ENCODE results near the gene CACNG4.

The CACNG4 gene

DNA sequence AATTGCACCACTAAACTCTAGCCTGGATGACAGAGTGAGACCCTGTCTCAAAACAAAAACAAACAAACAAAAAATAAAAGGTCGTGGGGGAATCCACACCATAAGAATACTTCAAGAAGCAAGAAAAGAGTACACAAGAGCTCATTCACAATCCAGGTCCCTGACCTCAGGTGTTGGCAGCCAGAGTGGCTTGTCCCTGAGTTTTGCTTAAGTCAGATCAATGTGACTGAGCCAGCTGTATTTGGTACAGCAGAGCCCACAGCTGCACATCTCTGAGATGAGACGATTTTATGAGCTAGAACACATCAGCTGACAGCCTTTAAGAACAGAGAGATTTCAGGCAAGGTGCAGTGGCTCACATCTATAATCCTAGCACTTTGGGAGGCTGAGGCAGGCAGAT, 102.2 kb downstream of the CACNG4 start:
- DNase-seq (ENCODE audit: low read depth) = no peak

DNA sequence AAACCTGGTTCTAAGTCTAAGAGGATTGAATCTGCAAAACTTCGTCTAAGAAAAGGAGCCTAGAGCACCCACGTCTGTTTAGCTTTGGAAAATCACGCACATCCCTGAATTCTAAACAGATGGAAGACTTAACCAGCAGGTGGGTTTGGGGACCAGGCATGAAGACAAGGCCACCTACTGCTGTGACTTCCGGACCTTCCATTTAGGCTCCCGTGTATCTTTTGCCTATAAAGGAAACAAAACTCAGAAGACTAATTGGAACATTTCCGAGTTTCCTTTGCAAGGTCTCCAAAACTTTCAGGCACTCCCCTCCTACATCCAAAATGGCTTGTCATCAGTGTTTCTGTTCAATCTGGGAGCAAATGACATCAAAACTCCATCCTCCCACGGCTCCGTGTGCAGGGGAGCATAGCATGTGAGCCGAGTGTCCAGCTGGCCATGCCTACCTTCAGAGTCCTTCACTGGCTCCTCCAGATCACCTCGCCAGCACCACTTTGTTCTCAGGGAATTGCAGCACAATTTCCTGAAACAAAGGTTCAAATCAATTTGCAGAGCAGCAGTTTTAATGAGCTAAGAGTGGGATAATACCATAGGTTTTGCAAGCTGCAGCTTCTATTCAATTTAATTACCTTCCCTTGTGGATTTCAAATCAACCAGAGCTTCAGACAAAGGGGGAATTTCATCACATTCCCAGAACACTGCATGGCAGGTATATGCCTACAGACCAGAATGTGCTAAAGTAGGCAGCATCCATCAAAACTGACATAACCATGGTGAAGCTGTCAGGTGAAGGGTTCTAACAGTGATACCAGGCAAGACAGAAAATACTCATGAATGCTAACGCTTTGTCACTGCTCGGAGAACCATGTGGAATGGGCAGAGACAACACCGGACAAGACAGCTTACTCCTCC, 103.3 kb downstream of the CACNG4 start:
- DNase-seq (ENCODE audit: low read depth) = no peak

DNA sequence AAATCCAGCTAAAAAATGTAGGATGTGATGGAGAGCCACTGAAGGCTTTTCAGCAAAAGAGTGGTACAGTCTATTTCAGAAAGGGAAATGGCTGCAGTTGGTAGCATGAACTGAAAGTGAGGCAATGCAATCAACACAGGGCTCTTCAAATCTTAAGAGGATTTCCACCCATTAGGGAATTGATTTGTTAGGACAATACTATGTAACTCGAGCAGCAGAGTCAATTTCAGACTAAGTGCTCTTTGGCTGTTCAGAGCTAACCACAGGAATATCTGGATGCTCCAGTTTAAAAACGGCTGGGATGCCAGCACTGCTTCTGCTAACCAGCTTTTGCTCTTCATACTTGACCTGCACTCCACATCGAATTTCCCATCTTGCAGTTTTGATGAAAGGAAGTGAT, 104.5 kb downstream of the CACNG4 start:
- DNase-seq (ENCODE audit: low read depth) = no peak

DNA sequence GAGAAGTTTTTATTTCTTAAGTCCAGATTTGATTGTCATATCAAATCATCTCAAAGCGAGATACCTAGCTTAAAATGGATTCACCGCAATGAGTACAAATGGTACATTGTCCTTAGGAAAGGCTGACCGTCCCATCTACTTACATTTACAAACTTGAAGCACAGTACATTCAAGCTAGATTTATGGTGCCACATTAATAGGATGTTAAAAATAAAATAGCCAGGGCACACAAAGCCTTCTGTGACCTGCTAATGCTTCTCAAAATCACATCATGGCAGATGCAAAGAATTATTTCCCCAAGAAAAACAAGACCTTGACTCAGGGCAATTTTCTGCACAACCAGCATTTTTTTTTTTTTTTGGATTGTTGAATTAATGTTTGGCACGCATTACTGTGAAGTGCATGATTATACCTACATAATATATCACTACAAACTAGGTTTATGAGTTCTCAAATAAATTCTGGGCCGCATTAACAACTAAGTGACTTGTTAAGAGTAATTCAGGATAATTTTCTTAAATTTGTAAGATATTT, 105.2 kb downstream of the CACNG4 start:
- DNase-seq (ENCODE audit: low read depth) = no peak

DNA sequence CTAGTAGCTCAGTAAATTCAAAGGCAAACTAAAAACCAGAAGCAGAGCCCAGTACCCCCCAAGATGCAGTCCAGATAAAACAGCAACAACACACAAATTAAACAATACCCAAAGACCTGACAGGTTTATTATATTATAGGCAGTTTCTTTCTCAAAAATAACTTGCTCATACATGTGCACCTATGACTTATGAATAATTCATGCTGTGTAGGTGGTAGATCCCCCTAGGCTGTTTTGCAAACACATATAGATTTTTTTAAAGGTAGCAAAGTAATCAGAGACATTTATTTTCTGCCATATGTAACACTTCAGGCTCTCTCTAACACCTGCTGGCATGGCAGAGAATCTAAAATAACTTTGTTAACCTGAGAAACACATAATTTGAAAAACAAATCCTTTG, 107.1 kb downstream of the CACNG4 start:
- no peak for DNase-seq (ENCODE audit: low read depth)

DNA sequence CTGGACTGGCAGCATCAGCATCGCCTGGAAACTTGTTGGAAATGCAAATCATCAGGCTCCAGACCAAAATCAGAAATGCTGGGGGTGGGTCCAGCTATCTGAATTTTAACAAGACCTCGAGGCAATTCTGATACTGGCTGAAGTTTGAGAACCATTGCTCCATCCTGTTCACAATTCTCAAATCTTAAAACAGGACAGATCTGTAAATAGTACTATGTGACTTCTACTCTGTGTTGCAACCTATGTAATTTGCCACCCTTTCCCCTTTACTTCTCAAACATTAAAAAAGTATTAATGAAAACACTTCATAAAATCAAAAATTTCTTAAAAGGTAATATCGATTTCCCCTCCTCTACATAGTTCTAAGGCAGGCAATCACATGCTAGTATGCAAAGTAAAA, 108.4 kb downstream of the CACNG4 start:
- no peak for DNase-seq (ENCODE audit: low read depth)

DNA sequence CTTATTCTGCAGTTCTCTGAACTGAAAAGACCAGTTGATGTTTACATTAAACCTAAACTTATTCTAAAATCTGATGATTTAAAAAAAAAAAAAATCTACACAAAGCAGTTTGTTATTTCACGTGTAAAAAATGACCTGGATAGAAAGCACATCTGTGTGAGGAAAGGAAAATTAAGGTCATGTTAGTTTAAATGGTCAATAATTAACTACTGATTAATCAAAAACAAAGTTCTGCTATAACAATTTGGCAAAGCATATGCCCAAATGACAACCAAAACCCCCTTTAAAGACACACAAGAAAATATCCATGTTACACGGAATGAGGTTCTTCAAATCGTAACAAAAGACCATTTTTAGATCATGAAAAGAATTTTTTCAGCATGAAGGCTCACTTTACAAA, 110.3 kb downstream of the CACNG4 start:
- DNase-seq (ENCODE audit: low read depth) = no peak

DNA sequence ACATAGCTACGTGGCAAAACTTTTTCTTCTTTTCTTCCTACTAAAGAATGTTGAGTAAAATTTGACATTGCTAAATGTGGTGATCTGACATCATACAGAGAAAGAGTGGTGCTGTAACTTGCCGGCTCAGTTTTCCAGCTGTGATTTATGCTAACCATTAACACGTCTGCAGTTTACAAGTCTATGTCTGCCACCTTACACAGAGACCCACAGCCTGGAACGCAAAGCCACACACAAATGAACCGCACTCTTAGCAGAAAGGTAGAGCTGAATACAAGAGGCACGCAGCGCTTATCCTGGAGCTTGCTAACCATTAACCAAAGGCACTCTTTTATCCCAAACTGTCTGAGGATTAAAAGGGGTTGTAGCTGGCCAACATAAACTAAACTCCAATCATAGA, 111.8 kb downstream of the CACNG4 start:
- DNase-seq (ENCODE audit: low read depth) = no peak

DNA sequence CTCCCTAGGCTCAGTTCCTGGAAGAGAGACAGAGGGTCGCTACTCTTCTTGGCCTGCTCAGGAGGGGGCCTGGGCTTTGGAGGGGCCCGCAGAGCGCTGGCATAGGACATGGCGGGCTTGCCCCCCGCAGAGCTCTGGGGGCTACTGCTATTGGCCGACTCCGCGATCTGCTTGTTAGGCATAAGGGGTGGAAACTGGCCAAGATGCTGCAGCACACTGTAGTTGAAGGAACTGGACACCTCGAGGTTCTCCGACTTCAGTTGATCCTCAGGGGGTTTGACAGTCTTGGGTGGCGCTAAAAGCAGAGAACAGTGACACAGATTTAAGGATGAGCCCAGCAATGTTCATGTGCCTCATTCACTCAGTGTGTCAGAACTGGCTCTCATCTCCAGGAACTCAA, 113.8 kb downstream of the CACNG4 start:
- no peak for DNase-seq (ENCODE audit: low read depth)

DNA sequence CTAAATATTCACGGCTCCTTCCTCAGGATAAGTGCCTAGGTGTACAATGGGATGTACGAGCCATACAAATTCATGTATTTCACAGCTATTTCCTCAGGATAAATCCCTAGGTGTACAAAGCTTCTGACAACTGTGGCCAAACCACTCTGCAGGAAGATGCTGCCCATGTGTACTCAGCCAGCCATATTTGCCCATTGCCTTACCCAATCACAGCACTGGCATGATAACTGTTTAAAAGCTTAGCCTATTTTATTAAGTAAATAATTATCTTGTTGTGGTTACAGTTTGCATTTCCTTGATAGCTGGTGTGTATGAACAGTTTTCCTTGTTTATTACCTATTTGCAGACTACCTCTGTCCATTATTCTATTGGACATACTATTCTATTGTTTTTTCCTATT, 115.0 kb downstream of the CACNG4 start:
- no peak for DNase-seq (ENCODE audit: low read depth)

DNA sequence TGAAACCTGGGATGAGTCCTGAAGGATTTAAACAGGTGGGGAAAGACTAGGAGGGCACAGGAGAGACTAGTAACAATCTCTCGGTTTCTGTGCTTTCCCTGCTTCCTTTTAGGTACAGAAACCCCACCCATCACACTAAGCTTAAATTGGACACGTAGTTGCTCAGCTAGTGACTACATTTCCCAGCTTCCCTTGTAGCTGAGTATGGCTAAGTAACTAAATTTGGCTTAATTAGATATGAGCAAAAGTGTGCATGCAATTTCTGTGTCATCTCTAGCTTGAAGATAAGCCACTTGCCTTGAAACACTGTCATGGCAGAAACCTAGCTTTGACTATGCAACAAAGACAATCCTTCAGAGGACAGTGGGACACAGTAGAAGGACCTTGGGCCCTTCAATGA, 116.3 kb downstream of the CACNG4 start:
- DNase-seq (ENCODE audit: low read depth) = no peak

DNA sequence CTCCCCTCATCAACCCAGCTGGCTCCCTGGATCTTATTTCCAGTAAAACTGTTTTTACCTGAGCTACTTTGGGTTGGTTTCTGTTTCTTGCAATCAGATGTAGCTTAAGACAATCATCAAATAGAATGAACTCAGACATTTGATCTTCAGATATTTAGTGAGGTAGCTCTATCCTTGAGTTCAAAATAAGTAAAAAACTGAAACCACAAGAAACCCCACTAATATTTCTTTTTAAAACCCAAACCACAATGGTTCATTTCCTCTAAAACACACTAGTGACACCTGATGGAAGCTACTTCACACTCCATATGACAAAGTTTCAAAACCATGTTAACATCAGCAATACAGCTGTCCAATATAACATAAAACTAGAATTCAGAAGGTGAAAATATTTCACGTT, 117.6 kb downstream of the CACNG4 start:
- no peak for DNase-seq (ENCODE audit: low read depth)

Measured in CMK (cell line).